Measurements from ENCODE around the gene ARHGEF7.

The ARHGEF7 gene

DNA sequence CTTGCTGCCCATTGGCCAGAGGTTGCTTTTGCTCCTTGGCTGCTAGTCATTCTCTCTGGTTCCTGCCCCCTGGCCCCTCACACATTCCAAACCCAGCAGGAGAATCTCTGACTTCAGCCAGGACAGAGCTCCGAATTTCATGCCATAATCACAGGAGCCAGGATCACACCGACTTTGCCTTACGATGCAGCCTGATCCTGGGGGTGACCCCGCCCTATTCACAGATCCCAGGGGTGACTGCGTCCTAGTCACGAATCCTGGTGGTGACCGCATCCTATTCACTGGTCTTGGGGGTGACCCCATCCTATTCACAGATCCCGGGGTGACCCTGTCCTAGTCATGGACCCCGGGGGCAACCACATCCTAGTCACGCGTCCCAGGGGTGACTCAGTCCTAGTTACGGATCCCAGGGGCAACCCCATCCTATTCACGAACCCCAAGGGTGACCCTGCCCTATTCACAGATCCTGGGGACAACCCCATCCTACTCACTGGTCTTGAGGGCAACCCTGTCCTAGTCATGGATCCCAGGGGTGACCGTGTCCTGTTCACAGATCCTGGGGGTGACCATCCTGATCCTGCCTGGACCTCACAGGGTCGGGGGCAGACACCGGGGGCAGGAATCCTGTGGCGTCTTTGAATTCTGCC lies 198.0 kb downstream of the ARHGEF7 start:
- Histone ChIP-seq H3K27me3 (ENCODE audit: insufficient read depth, low read depth, severe bottlenecking) (peaks cover 36% of the 10 kb centered on the region), H3K27ac (no peak overlapping the region), H3K9me3 (ENCODE audit: severe bottlenecking) (peaks cover 15% of the 10 kb centered on the region), H3K36me3 (no peaks in the 10 kb centered on the region), H3K4me3 (ENCODE audit: low read depth, low read length) (no peak overlapping the region)
- no peak for DNase-seq
- TF ChIP-seq, protein P1, sequence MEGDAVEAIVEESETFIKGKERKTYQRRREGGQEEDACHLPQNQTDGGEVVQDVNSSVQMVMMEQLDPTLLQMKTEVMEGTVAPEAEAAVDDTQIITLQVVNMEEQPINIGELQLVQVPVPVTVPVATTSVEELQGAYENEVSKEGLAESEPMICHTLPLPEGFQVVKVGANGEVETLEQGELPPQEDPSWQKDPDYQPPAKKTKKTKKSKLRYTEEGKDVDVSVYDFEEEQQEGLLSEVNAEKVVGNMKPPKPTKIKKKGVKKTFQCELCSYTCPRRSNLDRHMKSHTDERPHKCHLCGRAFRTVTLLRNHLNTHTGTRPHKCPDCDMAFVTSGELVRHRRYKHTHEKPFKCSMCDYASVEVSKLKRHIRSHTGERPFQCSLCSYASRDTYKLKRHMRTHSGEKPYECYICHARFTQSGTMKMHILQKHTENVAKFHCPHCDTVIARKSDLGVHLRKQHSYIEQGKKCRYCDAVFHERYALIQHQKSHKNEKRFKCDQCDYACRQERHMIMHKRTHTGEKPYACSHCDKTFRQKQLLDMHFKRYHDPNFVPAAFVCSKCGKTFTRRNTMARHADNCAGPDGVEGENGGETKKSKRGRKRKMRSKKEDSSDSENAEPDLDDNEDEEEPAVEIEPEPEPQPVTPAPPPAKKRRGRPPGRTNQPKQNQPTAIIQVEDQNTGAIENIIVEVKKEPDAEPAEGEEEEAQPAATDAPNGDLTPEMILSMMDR (IDR thresholded peaks at IDR 0.05; ENCODE audit: low read depth, low read length), result no peak

DNA sequence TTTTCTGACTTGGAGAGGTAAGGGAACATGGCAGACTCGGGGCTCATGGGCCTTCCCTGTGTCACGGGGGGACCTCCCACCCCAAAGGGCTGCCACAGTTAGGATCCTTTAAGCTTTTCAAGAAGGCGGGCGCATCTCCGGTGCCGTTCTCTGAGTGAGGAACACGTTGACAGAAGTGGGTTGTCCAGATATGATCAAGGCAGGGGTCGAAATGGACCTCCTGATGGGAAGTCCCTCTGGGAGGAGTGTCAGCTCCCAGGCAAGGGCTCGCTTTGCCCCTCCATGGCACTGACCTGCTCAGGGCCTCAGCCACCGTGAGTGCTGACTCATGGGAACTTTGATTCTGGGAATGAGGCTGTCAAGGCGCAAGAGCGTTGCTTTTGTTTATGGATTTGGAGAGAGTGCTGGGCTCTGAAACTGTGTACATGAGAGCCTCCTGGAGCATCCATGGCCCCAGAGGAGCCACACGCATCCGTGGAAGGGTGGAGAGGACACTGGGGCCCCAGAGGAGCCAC lies 198.9 kb downstream of the ARHGEF7 start:
- no peak overlapping the region for H3K4me3 ChIP-seq (ENCODE audit: low read depth, low read length)
- peaks cover 13% of the 10 kb centered on the region for H3K9me3 ChIP-seq (ENCODE audit: severe bottlenecking)
- no peaks in the 10 kb centered on the region for H3K36me3 ChIP-seq
- no peak overlapping the region for H3K27ac ChIP-seq
- peaks cover 45% of the 10 kb centered on the region for H3K27me3 ChIP-seq (ENCODE audit: insufficient read depth, low read depth, severe bottlenecking)
- TF ChIP-seq, protein P1 (IDR thresholded peaks at IDR 0.05; ENCODE audit: low read depth, low read length), result no peak
- no peak for DNase-seq

DNA sequence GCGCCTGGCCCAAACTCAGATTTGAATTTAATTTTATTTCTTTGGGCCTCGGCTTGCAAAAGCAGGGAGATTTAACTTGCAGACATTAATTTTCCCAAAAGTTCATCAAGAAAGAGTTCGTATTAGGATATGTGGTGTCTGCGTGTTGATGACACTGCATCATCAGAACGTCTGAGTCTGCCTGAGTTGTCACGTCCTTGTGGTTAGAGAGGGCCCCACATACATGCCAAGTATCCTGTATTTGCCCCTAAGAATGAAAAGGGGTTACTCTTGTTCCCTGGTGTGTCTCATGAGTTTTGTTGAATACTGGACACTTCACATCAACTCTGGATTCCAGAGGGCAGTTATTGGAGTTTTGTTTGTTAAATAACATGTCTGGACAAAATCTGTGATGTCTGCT lies 199.7 kb downstream of the ARHGEF7 start:
- Histone ChIP-seq H3K9me3 (ENCODE audit: severe bottlenecking) (peaks cover 13% of the 10 kb centered on the region), H3K36me3 (no peaks in the 10 kb centered on the region), H3K27ac (no peak overlapping the region), H3K27me3 (ENCODE audit: insufficient read depth, low read depth, severe bottlenecking) (peaks cover 54% of the 10 kb centered on the region), H3K4me3 (ENCODE audit: low read depth, low read length) (no peak overlapping the region)
- TF ChIP-seq, protein P1 (IDR thresholded peaks at IDR 0.05; ENCODE audit: low read depth, low read length), result no peak
- DNase-seq, result no peak

DNA sequence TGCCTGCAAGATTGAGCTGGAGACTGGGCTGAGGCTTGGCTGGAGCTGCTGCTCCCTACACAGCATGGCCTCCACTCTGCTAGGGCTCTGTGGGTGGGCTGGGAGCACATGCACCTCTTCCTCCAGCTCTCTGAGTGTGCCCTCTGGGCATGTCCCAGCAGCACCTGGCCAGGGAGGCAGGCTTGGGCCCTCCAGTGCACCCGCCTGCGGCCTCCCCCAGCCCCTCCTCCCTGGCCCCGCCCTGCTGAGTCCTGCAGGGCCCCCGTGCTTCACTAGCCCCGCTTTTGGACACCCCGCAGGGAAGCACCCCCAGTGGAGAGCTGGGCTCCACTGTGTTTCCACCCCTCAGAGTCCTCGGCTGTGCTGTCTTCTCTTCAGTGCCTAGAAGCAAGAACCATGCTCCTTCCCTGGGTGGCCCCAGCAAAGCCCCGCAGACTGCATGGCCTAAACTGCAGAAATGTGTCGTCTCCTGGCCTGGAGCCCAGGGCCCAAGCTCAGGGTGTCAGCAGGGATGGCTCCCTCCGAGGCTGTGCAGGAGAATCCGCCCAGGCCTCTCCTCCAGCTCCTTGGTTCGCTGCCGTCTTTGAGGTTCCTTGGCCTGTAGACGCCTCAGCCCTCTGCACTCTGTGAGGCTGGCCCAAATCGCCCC lies 200.4 kb downstream of the ARHGEF7 start:
- DNase-seq, result no peak
- no peaks in the 10 kb centered on the region for H3K36me3 ChIP-seq
- TF ChIP-seq, protein P1 (IDR thresholded peaks at IDR 0.05; ENCODE audit: low read depth, low read length), result no peak
- no peak overlapping the region for H3K4me3 ChIP-seq (ENCODE audit: low read depth, low read length)
- H3K27me3 ChIP-seq (ENCODE audit: insufficient read depth, low read depth, severe bottlenecking), result peaks cover 60% of the 10 kb centered on the region
- no peak overlapping the region for H3K27ac ChIP-seq
- H3K9me3 ChIP-seq (ENCODE audit: severe bottlenecking), result peaks cover 13% of the 10 kb centered on the region

DNA sequence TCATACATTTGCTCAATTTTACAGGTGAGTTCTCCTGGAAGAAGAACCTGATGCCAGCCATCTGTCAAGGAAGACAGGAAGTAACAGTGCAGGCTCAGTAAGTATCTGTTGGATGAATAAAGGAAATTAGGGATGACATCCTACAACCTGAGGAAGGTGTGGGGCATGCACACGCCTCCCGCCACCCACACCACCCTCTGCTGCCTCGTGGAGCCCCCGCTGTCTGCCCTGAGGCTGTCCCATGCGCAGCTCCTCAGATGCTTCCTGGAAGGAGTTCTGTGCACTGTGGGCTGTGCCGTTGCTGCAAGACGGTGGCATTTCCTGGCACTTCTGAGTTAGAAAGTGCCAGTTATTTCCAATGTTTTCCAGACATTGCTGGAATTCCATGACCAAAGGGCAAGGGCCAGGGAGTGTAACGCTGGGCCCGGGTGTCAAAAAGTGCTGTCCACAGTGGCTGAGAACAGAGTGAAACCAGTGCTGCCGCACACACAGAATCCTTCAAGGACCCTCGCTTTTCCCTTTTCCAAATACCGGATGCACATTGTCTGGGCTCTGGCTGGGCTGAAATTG lies 201.1 kb downstream of the ARHGEF7 start:
- TF ChIP-seq, protein P1 (IDR thresholded peaks at IDR 0.05; ENCODE audit: low read depth, low read length), result no peak
- Histone ChIP-seq H3K27ac (no peak overlapping the region), H3K9me3 (ENCODE audit: severe bottlenecking) (peaks cover 13% of the 10 kb centered on the region), H3K36me3 (no peaks in the 10 kb centered on the region), H3K27me3 (ENCODE audit: insufficient read depth, low read depth, severe bottlenecking) (peaks cover 66% of the 10 kb centered on the region), H3K4me3 (ENCODE audit: low read depth, low read length) (no peak overlapping the region)
- DNase-seq, result no peak

Data from WERI-Rb-1 (cell line).